HG03378 (cell line): ENCODE results near the gene RAB15.

Experiments
- ATAC-seq: cut with Tn5 transposase; IDR thresholded peaks from one replicate; pipeline ENCODE4 v1.9.1; 2021; ENCODE audit warnings: mild to moderate bottlenecking, moderate library complexity; ENCODE audit not compliant: unreplicated experiment

Gene RAB15

DNA sequence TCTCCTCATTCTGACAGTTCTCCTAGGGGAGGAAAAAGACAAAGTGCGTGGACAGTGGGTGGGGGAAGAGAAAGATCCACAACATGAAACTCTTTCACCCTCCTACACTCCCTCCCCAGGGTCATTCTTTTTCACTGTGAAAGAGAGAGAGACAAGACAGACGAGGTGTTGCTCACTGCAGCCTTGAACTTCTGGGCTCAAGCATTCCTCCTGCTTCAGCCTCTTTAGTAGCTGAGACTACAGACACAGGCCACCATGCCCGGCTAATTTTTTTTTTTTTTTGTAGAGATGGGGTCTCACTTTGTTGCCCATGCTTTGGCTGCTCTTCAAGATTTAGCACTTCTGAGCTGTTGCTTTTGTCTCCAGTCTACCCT, 32.3 kb downstream of the RAB15 start:
- ATAC-seq, result no peak

DNA sequence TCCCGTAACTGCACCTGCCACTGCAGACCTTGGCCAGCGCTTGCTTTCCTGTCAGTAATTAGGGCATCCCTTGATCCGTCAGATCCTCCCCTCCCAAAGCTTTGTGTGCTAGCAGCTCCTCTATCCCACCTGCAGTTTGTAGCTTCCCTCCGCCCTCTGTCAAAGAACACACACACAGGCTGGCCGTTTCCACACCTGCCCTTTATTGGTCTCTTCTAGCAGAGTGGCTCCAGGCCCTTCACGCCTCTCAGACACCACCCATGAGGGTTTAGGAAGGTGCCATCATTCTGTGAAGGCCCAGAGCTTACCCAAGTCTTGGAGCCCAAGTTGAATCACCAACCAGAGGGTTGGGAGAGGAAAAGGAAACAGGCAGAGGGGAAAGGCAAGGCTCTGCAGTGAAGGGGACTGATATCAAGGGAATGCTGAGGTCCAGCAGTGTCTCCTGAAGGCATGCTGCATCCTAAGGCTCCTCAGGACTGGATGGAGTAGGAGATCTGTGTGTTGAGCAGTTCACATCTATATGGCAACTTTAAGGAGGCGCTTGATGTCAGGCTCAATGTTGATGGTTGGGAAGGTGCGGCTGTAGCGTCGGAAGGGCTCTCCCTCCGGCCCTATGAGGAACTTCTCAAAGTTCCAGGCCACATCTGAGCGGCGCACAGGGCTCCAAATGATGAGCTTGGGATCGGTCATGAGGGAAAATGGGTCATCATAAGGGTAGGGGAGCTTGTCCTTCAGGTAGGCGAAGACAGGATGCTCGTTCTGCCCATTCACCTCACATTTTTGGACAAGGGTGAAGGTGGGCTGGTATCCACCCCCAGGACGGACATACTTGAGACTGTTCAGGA, 32.9 kb downstream of the RAB15 start:
- ATAC-seq, result no peak

- no peak for ATAC-seq
Observed at GRCh38 chr14:64937821-64938193, 34.3 kb downstream of the RAB15 start.

DNA sequence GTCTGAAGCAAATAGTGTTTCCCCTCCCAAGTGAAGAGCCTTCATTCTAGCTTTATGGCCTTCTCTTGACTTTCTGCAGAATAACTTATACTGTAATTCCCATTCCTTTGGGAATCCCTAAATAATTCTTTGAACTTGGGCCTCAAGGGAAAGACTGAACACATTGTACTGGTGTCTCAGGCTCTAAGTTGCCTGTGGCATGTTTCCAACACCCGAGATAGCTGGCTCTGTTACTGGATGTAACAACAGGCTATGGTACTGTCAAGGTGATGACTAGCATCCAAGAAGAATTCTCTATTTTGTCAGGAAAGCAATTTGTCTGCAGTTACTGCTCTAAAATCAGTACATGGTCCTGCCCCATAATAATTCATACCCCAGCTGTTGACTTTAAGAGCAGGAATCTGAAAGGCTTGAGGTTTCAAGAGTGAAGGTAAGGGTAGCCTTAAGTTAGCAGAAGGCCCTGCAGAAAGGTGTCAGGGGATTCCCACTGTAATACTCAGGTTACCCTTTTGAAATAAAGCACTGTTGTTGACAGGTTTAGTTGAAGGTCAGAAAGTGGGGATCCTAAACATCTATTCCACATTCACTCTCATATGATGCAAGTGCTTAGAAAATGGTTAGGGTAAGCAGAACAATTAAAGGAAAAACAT, 34.8 kb downstream of the RAB15 start:
- ATAC-seq, result no peak

DNA sequence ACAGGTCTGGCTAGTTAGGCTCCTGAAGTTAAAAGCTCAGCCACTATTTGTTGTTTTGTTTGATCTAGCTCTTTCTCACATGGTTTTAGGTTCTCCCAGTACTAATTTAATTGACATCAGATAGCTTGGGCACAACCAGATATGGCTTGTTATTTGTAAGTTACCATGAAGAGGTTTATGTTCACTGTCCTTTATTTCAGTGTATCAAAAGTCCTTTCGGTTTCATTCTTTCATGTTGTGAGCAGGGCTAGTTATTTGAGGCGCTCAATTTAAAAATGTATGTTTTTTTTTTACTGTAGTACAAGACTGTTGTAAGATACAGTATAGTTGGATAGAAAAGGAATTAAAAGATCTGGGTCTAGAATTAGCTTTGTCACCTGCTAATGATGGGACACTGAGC, 36.6 kb downstream of the RAB15 start:
- ATAC-seq, result no peak

- no peak for ATAC-seq
Observed at GRCh38 chr14:64934338-64934929, 37.7 kb downstream of the RAB15 start.

DNA sequence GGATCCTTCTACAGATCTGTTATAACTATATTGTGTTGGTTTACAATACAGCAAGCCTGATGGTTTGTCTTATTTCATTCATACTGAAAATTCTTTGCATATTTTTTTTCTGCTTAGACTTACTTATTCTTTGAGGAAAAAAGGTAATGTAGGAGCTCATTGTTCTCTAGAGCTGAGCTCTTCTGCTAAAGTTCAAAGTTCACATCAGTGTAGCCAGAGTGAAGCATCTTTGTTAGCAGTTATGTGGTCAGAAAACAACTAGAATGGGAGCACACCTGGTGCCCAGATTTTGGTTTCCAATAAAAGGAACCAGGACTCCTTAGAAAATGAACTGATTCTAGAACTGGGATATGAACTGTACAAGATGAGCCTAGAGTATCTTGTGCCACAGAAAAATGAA, 39.9 kb downstream of the RAB15 start:
- ATAC-seq, result no peak

GRCh38 chr14:64931123-64931522, 41.0 kb downstream of the RAB15 start:
- ATAC-seq, result no peak

DNA sequence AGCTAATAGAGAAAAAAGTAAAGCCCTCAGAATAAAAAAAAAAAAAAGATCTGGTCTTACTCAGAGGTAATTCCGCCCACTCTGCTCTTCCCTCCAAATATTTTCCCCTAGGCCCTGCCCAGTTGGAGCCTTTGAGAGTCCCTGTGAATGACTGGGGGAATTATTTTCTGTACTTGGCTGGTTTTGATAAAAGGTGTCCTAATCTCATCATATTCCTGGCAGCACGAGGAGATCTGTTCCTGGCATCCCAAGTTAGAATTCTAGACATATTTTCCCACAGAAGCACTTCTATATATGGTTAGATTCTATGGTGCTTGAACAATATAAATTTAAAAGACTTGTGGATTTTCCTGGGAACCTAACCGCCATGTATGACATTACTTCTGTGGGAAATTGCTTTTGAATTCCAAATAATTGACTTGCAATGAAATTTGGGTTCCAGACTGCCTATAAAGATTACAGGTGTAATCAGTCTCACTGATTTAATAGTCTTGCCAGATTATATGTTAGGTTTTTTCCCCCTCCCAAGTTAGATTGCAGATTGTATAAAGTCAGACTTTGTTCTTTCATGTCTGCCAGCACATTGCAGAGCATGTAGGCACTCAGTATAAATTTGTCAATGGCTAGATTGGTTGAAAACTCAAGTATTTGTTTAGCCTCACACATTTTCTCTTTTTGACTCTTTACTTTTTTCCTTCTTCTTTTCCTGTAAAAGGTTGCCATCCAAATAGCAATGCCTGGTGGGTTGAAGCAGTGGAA, 41.9 kb downstream of the RAB15 start:
- no peak for ATAC-seq

- ATAC-seq, result no peak
Observed at GRCh38 chr14:64929014-64929359, 43.1 kb downstream of the RAB15 start.

- peak; percentile 67 for ATAC-seq
Observed at GRCh38 chr14:64928239-64929013, 43.7 kb downstream of the RAB15 start.

DNA sequence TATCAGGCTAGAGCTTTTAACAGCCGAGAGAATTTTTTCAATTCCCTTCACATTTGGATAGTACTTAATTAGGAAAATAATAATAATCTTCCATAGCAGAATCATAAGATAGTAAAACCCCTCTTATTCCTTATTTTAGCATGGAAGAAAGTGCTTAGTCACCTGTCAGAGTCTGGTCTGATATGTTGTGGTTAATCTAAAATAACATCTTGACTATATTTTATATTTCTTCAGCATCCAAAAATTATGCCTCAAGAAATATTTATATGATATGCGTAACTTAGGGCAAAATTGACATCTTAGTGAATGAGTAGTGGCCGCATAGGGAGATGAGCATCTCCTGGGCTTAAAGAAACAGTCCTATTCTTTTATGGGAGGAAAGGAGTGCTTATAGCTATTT, 45.1 kb downstream of the RAB15 start:
- no peak for ATAC-seq

- no peak for ATAC-seq
Observed at GRCh38 chr14:64926398-64926995, 45.6 kb downstream of the RAB15 start.

GRCh38 chr14:64923015-64923414, 49.1 kb downstream of the RAB15 start:
- ATAC-seq, result no peak

DNA sequence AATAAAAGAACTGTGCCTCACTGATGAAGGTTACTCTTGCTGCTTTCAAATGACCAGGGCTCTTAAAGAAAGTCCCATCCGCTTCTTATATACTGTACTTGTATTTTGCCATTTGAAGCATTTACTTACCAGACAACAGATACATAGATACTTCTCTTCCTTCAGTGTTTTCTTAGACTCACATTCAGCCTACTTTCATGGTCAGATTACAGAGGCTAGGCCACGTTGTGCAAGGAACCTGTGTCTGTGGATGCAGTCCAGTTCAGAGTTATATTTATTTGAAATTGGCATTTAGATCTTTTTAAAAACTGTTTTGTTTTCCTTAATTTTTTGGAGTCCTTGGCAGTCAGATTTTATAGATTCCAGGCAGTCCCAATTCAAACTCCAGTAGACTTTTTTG, 51.7 kb downstream of the RAB15 start:
- ATAC-seq, result no peak

- no peak for ATAC-seq
Observed at GRCh38 chr14:64919618-64920017, 52.5 kb downstream of the RAB15 start.

DNA sequence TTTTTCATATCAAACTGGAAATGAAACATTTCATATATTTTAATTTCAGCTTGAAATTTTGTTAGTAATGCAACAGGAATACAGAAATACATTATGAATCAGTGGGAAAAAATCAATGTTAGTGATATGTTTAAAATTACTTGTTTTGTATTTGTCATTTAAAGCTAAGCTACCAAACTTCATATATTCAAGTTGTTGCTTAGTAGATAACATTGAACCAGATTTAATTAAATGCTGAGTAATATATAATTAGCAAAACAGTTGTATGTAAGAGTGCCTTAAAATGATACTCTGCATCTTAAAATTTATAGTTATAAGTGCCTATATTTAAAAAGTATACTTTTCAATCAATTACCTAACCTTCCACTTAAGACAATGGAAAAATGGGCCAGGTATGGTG, 52.9 kb downstream of the RAB15 start:
- ATAC-seq, result no peak

DNA sequence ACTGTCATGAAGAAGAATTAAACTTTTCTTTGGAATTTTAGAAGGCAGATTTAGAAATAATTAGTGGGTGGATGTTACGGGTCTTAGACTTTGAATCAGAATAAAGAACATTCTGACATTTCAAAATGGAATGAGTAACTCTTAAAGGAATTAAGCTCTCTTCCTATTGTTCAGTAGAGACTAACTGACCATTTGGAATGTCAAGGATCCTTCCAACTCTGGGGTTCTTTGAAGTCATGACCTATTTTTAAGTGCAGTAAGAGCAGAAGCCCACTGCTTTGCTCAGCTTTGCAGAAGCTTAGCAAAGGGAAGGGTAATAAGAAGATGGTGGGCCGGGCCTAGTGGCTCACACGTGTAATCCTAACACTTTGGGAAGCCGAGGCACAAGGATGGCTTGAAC, 53.9 kb downstream of the RAB15 start:
- ATAC-seq, result no peak

DNA sequence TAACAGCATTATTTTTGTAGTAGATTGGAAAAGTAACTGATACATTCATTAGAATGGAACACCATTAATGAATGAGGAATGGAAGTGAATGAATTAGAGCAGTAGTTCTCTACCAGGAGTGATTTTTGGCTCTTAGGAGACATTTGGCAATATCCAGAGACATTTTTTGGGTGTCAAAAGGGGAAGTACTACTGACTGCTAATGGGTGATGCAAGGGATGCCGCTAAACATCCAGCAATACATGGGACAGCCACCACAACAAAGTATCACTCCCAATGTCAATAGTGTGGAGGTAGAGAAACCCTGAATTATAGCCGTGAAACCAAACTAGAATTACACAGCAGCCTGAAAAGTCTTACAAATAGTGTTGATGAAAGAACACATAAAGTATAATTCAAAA, 56.3 kb downstream of the RAB15 start:
- ATAC-seq, result no peak

DNA sequence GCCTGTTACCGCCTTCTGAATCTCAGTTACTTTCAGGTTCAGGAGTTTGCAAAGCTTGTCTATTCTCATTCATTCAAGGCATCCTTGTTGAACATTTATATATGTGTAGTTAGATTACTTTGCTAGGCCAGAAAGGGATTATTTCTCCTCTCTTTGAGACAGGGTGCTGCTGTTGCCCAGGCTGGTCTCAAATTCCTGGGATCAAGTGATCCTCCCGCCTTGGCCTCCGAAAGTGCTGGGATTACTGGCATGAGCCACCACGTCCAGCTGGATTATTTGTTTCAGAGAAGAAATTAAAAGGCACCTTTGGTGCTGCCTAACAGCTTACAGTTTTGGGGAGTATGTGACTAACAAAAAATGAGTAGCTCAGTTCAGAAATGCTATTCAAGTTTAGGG, 57.1 kb downstream of the RAB15 start:
- no peak for ATAC-seq
